ENCODE data around the gene ABHD12B. TPM values are rescaled to one million over a fixed set of nuclear protein-coding genes. Genes with fewer than 3 reads are reported as not detected.

Gene ABHD12B
- total RNA-seq, 1 experiment from 2014 or later = 51.0 TPM

GRCh38 chr14:50837850-50838470, 33.9 kb upstream of the ABHD12B start:
- H4K91ac ChIP-seq (ENCODE audit: insufficient read length, low read depth, low read length) = no peak overlapping the region
- H3K79me1 ChIP-seq (ENCODE audit: insufficient read depth, low read depth, low read length, poor library complexity, severe bottlenecking) = no peaks in the 10 kb centered on the region
- no peak overlapping the region for H3K4me2 ChIP-seq (ENCODE audit: insufficient read depth, insufficient read length, low read length)
- no peaks in the 10 kb centered on the region for H3K4me1 ChIP-seq (ENCODE audit: insufficient read depth, low read length)
- WGBS (ENCODE audit: extremely low coverage, insufficient read length, low lambda C conversion rate) = no CpG with 5 or more reads among the region's 2 CpGs
- no peak overlapping the region for H2BK12ac ChIP-seq (ENCODE audit: insufficient read length, low read depth, low read length)
- H2AK5ac ChIP-seq (ENCODE audit: insufficient read length, low read length) = no peak overlapping the region
- H2BK20ac ChIP-seq (ENCODE audit: low read depth, low read length, poor library complexity, severe bottlenecking) = no peak overlapping the region
- H2BK5ac ChIP-seq (ENCODE audit: insufficient read length, low read length) = no peak overlapping the region
- no peak overlapping the region for H3K27ac ChIP-seq (ENCODE audit: insufficient read length, low read depth, low read length)
- Mint-ChIP-seq H3K9me3 (no peaks in the 10 kb centered on the region), H3K4me1 (peaks cover 4 to 6% of the 10 kb centered on the region in 2 experiments), H3K27ac (no peak overlapping the region), H3K36me3 (ENCODE audit: insufficient read depth in 1 of 3, low read depth in 3 of 3) (peaks cover 0 to 4% (median 0%) of the 10 kb centered on the region in 3 experiments; a peak in 1 of 7 replicates), H3K27me3 (ENCODE audit: low read depth) (peaks cover 32% of the 10 kb centered on the region), H3K4me3 (no peak overlapping the region)
- no peak overlapping the region for H3K14ac ChIP-seq (ENCODE audit: insufficient read depth, low read length)
- no peak overlapping the region for H2BK15ac ChIP-seq (ENCODE audit: low read depth, low read length)
- no peak overlapping the region for H3T11ph ChIP-seq (ENCODE audit: low read length)
- H4K20me1 ChIP-seq (ENCODE audit: control insufficient read depth, insufficient read depth, insufficient read length) = no peaks in the 10 kb centered on the region
- H3K4ac ChIP-seq (ENCODE audit: low read depth, low read length) = no peak overlapping the region
- no peaks in the 10 kb centered on the region for H3K23me2 ChIP-seq (ENCODE audit: insufficient read length, low read depth, low read length, poor library complexity, severe bottlenecking)
- peaks cover 3% of the 10 kb centered on the region for H3K27me3 ChIP-seq (ENCODE audit: insufficient read depth, low read length)
- H3K56ac ChIP-seq (ENCODE audit: insufficient read length, low read depth, low read length) = no peak overlapping the region
- H2BK120ac ChIP-seq (ENCODE audit: low read depth, low read length, poor library complexity, severe bottlenecking) = no peak overlapping the region
- no peak overlapping the region for H3K23ac ChIP-seq (ENCODE audit: insufficient read length, low read depth, low read length)
- no peaks in the 10 kb centered on the region for H3K79me2 ChIP-seq (ENCODE audit: insufficient read depth, low read length)
- H3K9me3 ChIP-seq (ENCODE audit: control insufficient read depth, low read depth, low read length) = no peaks in the 10 kb centered on the region
- no peak overlapping the region for H4K5ac ChIP-seq (ENCODE audit: insufficient read length, low read depth, low read length)
- DNase-seq = no peak
- TF ChIP-seq CTCF (conservative IDR thresholded peaks at IDR 0.05) = no peak
- no peak overlapping the region for H4K8ac ChIP-seq (replicated peaks; ENCODE audit: insufficient read length, low read depth, low read length)
- H3K18ac ChIP-seq (ENCODE audit: insufficient read length, low read depth, low read length) = no peak overlapping the region
- H3K9ac ChIP-seq (ENCODE audit: extremely low read depth, insufficient read length, low read length) = no peak overlapping the region
- H2AFZ ChIP-seq (ENCODE audit: low read length) = no peak overlapping the region

Data from H9 (cell line).